CD4-positive, alpha-beta T cell treated with Interleukin-15 for 1 hour (primary cell): Measurements from ENCODE around the gene TMEM240.
"Not testable (repeated sequence)": the region's sequence is repeated elsewhere in the genome, so short reads cannot be mapped to it uniquely, and the experiment has no call there.

ENCODE experiments used
- DNase-seq: peaks from one replicate; pipeline ENCODE4 v3.0.0-alpha.2; 2020

Gene TMEM240

GRCh38 chr1:1556961-1557360, 16.5 kb upstream of the TMEM240 start:
- DNase-seq = not testable (repeated sequence)

DNA sequence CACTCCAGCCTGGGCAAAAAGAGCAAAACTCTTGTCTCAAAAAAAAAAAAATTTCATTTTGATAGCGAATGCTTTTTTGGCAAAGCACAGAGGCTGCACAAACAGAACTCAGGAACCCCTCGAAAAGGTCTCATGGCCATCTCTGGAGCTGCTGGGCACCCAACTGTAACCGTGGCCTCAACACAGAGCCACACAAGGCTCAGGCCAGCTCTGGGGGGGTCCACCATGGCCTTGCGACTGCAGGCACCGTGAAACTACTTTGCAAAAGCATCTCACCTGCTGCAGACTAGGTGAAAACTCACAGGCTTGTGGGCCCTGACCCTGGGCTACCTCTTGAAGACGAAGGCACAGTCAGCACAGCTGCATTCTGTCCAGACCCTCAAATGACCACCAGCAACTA, 16.1 kb upstream of the TMEM240 start:
- no peak for DNase-seq

- DNase-seq = no peak
Measured at GRCh38 chr1:1554926-1555915, 14.8 kb upstream of the TMEM240 start.

DNA sequence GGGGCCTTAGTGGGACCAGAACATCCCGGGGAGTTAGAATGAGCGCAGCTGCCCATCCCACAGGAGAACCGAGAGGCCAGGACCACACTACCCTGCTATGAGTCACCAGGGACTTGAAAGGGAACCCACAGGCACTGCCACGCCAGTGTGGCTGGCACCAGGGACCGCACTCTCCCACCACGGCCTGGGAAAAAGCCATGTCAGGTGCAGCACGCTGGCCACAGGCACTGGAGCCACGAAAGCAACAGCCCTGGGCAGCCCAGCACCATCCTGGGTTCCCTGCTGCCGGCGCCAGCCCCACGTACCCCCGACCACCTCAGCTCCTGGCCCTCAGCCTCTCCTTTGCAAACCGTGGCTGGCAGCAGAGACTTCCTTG, 14.1 kb upstream of the TMEM240 start:
- no peak for DNase-seq

- DNase-seq = no peak
Measured at GRCh38 chr1:1553821-1554494, 13.5 kb upstream of the TMEM240 start.

GRCh38 chr1:1552263-1552639, 11.8 kb upstream of the TMEM240 start:
- DNase-seq = no peak

- no peak for DNase-seq
Measured at GRCh38 chr1:1551524-1552262, 11.3 kb upstream of the TMEM240 start.

DNA sequence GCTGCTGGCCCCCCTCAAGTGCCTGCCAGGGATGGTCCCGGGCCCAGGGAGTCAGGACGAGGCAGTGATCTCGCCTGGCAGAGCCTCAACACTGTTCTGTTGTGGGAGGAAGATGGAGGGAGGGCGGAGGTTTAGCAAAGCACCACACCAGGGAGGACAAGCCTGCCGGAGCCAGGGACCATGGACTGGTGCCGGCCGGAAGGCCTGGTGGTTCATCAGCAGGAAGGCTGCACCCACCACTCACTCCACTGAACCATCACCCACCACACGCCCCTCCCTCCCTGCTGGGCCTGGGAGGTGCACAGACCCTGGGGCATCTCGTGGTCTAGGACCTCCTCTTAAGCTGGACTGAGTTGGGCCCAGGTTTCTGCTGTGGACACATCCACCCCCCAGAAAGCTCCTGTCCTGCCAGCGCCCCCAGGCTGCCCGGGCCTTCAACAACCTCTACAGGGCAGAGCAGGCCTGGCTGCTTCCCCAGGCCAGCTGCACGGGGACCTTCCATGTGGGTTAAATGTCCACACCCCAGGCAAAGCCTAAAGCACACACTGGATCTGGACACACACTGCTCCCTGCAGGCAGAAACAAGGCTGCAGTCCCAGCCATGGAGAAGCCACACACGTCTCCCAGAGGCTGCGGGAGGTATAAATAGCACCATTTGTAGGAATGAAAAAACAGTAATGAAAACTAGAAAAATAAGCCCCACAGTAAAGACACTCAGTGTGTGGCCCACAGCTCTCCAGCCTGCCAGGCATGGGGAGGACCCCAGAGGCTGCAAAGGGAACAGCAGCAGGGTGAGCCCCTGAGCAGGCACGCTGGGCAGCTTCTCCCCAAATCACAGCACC, 10.4 kb upstream of the TMEM240 start:
- no peak for DNase-seq

- no peak for DNase-seq
Measured at GRCh38 chr1:1550087-1550486, 9.7 kb upstream of the TMEM240 start.

- no peak for DNase-seq
Measured at GRCh38 chr1:1548591-1548990, 8.2 kb upstream of the TMEM240 start.

DNA sequence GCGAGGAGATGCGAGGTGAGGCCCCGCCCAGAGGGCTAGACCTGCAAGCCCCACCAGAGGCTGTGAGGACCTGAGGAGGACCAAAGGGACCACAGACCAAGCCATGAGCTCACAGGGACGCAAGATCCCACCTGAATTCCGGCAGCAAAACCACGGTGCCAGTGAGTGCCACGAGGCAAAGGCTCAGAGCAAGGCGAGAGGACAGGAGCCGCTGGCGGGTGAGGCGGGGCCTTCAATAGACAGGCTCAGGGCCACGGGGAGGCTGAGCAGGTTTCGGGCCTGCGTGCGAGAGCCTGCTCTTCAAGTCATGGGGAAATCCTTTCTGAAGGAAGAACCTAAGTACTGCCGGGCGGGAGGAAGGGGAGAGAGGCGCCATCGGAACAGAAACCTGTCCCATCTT, 7.1 kb upstream of the TMEM240 start:
- DNase-seq = no peak

DNA sequence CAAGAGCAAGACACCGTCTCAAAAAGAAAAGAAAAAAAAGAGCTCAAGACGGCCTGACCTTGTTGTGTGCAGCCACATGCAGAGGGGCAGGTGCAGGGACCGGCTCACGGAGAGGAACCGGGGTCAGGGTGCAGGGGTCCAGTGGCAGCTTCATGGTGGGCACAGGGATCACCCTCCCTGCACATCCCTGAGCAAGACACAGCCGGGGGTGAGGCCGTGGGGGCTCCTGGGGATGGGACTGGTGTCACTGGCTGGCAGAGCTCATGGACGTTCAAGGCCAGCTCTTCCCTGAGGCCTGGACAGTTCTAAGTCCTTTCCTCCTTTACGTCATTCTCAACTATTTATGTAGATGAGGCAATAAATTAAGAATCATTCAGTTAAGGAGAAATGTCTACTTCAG, 6.6 kb upstream of the TMEM240 start:
- DNase-seq = no peak

DNA sequence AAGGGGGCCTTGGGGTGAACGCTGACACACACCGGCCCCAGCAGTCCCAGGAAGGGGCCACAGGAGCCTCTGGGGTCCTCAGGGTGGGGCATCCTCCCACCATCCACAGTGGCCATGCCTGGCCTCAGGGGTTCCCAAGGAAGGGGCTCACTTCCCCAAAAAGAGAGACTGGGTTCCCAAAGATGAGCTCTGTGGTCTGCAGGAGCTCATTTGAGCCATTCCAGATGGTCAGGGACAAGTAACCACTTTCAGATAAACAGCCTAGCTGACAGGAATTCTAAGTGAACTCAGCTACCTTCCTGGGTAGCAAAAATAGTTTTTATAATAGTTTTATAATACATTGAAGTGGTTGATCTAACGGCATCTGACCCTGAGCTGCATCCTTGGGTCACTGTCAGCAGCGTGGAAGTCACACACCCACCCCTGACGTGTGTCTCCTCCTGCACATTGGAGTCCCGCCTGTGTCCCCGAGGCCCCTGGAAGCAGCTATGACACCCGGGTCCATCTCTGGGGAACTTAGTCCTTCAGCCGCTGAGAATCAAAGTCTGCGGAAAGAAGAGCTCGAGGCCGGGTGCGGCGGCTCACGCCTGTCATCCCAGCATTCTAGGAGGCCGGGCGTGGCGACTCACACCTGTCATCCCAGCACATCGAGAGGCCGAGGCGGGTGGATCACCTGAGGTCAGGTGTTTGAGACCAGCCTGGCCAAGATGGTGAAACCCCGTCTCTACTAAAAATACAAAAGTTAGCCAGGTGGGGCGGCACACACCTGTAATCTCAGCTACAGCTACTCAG, 5.7 kb upstream of the TMEM240 start:
- DNase-seq = no peak

DNA sequence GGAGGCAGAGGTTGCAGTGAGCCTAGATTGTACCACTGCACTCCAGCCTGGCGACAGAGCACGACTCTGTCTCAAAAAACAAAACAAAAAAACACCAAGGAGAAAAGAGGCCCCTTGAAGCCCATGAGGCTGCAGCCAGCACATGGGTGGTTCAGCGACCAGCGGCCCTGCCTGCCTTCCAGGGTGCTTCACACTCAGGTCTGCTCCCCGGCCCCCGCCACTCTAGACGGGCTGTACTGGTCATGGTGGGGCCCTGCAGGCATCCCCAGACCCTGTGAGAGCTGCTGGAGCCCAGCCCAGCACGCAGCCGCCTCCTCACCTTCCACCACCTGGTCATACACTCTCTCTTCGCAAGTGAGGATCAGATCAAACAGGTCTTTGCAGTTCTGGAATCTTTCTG, 4.1 kb upstream of the TMEM240 start:
- no peak for DNase-seq

DNA sequence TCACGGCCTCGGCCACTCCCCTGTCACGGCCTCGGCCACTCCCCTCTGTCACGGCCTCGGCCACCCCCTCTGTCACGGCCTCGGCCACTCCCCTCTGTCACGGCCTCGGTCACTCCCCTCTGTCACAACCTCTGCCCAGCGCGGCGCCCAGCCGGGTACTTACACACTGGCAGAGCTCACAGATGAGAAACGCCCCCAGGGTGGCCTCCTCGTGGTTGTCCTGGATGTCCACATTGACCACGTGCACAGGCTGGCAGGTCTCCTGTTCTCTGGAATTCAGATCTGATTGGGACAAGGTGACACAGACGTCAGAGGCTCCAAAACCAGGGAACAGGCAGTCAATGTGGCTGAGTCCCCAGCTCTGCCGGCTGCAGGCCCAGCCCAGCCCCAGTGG, 3.3 kb upstream of the TMEM240 start:
- no peak for DNase-seq

DNA sequence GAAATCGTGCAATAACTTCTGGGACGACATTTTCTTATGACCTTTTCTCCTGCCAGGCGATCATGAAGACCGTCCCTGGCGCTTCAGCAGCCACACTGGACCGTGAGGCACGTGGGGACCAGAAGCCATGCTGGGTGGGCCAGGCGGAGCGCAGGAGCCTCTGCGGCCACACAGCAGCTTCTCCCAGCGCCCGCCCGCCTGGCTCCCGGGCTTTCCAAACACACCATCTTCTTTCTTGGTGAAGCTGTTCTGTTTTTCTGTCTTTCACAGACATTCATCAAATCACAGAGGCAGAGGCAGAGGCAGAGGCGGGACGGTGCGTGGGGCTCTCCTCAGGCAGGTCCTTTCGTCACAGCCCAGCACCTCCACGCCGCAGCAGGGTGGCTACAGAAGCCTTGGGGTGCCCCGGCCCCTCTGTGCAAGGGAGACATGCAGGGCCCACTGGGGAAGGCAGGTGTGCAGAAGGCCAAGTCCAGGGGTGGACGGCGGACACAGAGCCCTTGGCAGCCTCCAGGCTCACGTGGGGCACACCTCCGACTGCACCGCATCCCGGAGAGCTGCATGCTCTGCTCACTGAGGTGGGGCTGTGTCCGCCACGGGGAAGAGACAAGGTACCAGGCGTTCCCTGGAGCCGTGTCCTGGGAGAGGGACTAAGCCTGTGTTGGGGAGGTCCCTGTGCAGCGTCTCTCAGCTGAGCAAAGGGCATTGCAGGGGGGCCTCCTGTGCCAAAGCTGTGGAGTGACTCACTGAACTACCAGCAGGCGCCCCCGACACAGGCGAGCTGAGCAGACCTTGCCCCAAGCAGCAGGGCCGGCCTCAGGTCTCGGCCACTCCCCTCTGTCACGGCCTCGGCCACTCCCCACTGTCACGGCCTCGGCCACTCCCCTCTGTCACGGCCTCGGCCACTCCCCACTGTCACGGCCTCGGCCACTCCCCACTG, 2.6 kb upstream of the TMEM240 start:
- DNase-seq = no peak

DNA sequence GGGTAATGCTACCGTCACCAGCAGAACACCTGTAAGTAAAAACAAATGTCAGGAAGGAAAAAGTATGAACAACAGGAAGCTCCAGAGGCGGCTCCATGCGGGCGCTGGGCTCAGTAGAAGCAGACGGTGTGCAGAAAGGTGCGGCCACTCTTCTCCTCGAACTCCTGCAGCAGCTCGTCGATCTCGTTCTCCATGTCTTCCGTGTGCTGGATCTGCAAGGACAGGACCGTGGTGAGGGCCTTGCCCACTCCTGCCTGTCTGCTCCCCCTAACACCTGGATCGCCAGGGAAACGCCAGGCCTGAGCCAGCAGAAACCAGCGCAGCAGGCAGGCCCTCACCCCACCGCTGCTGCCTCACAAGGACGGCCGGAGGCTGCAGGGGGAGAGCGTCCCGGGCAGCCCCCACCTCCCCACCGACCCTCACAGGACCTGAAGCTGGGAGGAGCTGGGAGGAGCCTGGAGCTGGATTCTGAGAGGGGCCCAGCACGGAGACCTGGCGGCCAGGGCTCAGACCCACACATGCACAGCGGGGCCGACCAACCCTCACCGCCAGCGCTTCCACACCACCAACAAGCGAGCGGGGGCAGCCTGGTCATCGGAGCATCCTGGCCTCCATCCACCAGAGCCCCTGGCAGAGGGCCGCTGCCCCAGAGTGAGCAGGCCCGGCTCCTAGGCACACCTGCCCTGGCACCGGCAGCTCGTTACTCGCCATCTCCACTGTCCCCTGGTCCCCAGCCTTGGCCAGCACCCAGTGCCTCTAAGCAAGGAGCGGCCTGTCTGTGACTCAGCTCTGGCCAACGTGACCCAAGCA, 1.7 kb upstream of the TMEM240 start:
- DNase-seq = no peak

- DNase-seq = no peak
Measured at GRCh38 chr1:1540818-1541628, 599 bp upstream of the TMEM240 start.
